HG02870 (cell line): ENCODE data around the gene ENDOD1.

Experiments
- ATAC-seq: cut with Tn5 transposase; IDR thresholded peaks from one replicate; pipeline ENCODE4 v1.9.1; 2021; ENCODE audit warnings: mild to moderate bottlenecking, moderate library complexity; ENCODE audit not compliant: unreplicated experiment

Gene ENDOD1

GRCh38 chr11:95163106-95163505 is 73.5 kb downstream of the ENDOD1 start:
- ATAC-seq: no peak

GRCh38 chr11:95165638-95166037 is 76.0 kb downstream of the ENDOD1 start:
- no peak for ATAC-seq

- ATAC-seq: no peak
Measured at GRCh38 chr11:95166781-95167180, 77.1 kb downstream of the ENDOD1 start.

DNA sequence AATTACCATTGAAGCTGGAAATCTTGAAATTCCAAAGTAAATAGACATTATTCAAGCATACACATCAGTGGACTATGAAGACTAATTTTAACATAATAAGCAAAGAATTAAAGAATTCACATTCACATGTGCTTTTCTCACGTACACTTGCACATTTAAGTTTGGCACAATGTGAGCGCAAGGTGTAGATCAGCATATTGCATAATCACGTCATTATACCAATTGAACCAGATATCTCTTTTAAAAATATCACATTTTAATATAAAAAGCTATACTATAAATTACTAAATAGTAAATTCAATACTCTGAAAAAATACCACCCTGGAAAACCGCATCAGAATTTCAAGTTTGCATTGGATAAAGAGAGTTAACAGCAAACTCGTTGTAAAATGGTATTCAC is 80.6 kb downstream of the ENDOD1 start:
- ATAC-seq: no peak

GRCh38 chr11:95175818-95176380 is 86.3 kb downstream of the ENDOD1 start:
- ATAC-seq: no peak
